Measurements from ENCODE around the gene MAP2K4. TPM values are rescaled to one million over a fixed set of nuclear protein-coding genes. Genes with fewer than 3 reads are reported as not detected.

MAP2K4 gene

GRCh38 chr17:12187658-12188057 lies 167.0 kb downstream of the MAP2K4 start:
- Histone ChIP-seq H3K27ac (replicated peaks; ENCODE audit: low read length) (no peak overlapping the region), H3K4me2 (ENCODE audit: insufficient read depth, low read length, poor library complexity, severe bottlenecking) (no peak overlapping the region), H2BK120ac (ENCODE audit: low read depth, low read length) (no peak overlapping the region), H3K9me3 (replicated peaks in 1 of 2; ENCODE audit: control insufficient read depth in 2 of 2, insufficient read depth in 1 of 2, low read depth in 1 of 2, low read length in 2 of 2) (peaks cover 0 to 2% of the 10 kb centered on the region in 2 donors), H2BK12ac (ENCODE audit: low read length) (no peak overlapping the region), H3K23ac (ENCODE audit: low read depth, low read length, poor library complexity) (no peak overlapping the region), H3K4me1 (ENCODE audit: control insufficient read depth in 2 of 2, insufficient read depth in 1 of 2, low read depth in 1 of 2, low read length in 2 of 2) (no peaks in the 10 kb centered on the region), H3K14ac (ENCODE audit: low read length) (no peak overlapping the region), H4K8ac (ENCODE audit: low read depth, low read length) (no peak overlapping the region), H3K4ac (ENCODE audit: low read length) (no peak overlapping the region), H2BK5ac (ENCODE audit: low read length) (no peak overlapping the region), H3K18ac (ENCODE audit: low read length) (no peak overlapping the region), H2AFZ (ENCODE audit: low read length) (no peak overlapping the region), H3K9ac (ENCODE audit: low read depth, low read length, poor library complexity) (no peak overlapping the region), H2BK15ac (ENCODE audit: low read length) (no peak overlapping the region), H3K79me1 (ENCODE audit: low read depth, low read length) (no peaks in the 10 kb centered on the region), H2AK5ac (ENCODE audit: low read depth, low read length) (no peak overlapping the region), H4K91ac (ENCODE audit: low read depth, low read length, poor library complexity) (no peak overlapping the region), H3K4me3 (ENCODE audit: low read length in 2 of 2) (no peak overlapping the region), H3K27me3 (ENCODE audit: control insufficient read depth in 3 of 3, insufficient read depth in 3 of 3, low read depth in 1 of 3, low read length in 3 of 3) (no peaks in the 10 kb centered on the region), H3K36me3 (replicated peaks in 1 of 2; ENCODE audit: control insufficient read depth in 2 of 2, insufficient read depth in 2 of 2, low read length in 2 of 2) (no peaks in the 10 kb centered on the region)
- no peak for DNase-seq (ENCODE audit: low spot score)
- WGBS, 2 donors (ENCODE audit: extremely low coverage in 2 of 2, insufficient read length in 2 of 2, insufficient replicate concordance in 1 of 2) = no CpG with 5 or more reads among the region's 1 CpG

- Histone ChIP-seq H3K27me3 (ENCODE audit: control insufficient read depth in 3 of 3, insufficient read depth in 3 of 3, low read depth in 1 of 3, low read length in 3 of 3) (no peaks in the 10 kb centered on the region), H3K79me1 (ENCODE audit: low read depth, low read length) (no peaks in the 10 kb centered on the region), H2BK5ac (ENCODE audit: low read length) (no peak overlapping the region), H3K27ac (replicated peaks; ENCODE audit: low read length) (no peak overlapping the region), H3K4me1 (ENCODE audit: control insufficient read depth in 2 of 2, insufficient read depth in 1 of 2, low read depth in 1 of 2, low read length in 2 of 2) (no peaks in the 10 kb centered on the region), H3K4me3 (ENCODE audit: low read length in 2 of 2) (no peak overlapping the region), H3K9ac (ENCODE audit: low read depth, low read length, poor library complexity) (no peak overlapping the region), H2BK120ac (ENCODE audit: low read depth, low read length) (no peak overlapping the region), H2AFZ (ENCODE audit: low read length) (no peak overlapping the region), H3K23ac (ENCODE audit: low read depth, low read length, poor library complexity) (no peak overlapping the region), H2BK15ac (ENCODE audit: low read length) (no peak overlapping the region), H3K14ac (ENCODE audit: low read length) (no peak overlapping the region), H3K18ac (ENCODE audit: low read length) (no peak overlapping the region), H3K9me3 (replicated peaks in 1 of 2; ENCODE audit: control insufficient read depth in 2 of 2, insufficient read depth in 1 of 2, low read depth in 1 of 2, low read length in 2 of 2) (peaks cover 0 to 3% of the 10 kb centered on the region in 2 donors), H2BK12ac (ENCODE audit: low read length) (no peak overlapping the region), H2AK5ac (ENCODE audit: low read depth, low read length) (no peak overlapping the region), H3K4me2 (ENCODE audit: insufficient read depth, low read length, poor library complexity, severe bottlenecking) (no peak overlapping the region), H4K8ac (ENCODE audit: low read depth, low read length) (no peak overlapping the region), H3K4ac (ENCODE audit: low read length) (no peak overlapping the region), H4K91ac (ENCODE audit: low read depth, low read length, poor library complexity) (no peak overlapping the region), H3K36me3 (replicated peaks in 1 of 2; ENCODE audit: control insufficient read depth in 2 of 2, insufficient read depth in 2 of 2, low read length in 2 of 2) (no peaks in the 10 kb centered on the region)
- DNase-seq (ENCODE audit: low spot score) = no peak
- no CpG with 5 or more reads among the region's 3 CpGs for WGBS, 2 donors (ENCODE audit: extremely low coverage in 2 of 2, insufficient read length in 2 of 2, insufficient replicate concordance in 1 of 2)
Observed at GRCh38 chr17:12193144-12193735, 172.6 kb downstream of the MAP2K4 start.

Small RNAs within 50 kb of the gene (small RNA-seq; reads per million reads assigned to genes)
- gene MIR744 (ENCODE audit: insufficient read depth) (6,620 reads per million, percentile 100 among the genes with 10 or more reads in this experiment), gene RNU11-2P (ENCODE audit: insufficient read depth) (not detected)
